Left colon (tissue), 2 donors: ENCODE data around the gene GALNT18. TPM values are rescaled to one million over a fixed set of nuclear protein-coding genes. Genes with fewer than 3 reads are reported as not detected.

Source experiments
- ATAC-seq: fragments of 200-7000 bp; cut with Tn5 transposase; one replicate; pipeline ENCODE4 v1.9.1; 2020; ENCODE audit warnings: mild to moderate bottlenecking, moderate library complexity
- DNase-seq, 2 donors: peaks; one replicate each; pipeline ENCODE4 v3.0.0-alpha.2; 2020
- intact Hi-C, 2 donors: fragments of 100-400 bp; cut with DNase I in 1 of 2; cut with micrococcal nuclease in 1 of 2; formaldehyde crosslinking; loops; one replicate each; pipeline versions ENCODE4 v1.11.2 to v1.14.0; 2022; cut with DNase I, micrococcal nuclease
- total RNA-seq, 2 donors: library from RNA; stranded (reverse); fragmentation: NEBNext Ultra II Directional; extraction: Animal tissue kit (Norgen Biotek cat#: 25700); gene quantifications; one replicate each; pipeline ENCODE4 v1.2.1, GENCODE V29; 2021
- donor health status: DM: no; HTN: no; CAD: no.
- donor health status: DM: yes; HTN: yes; CAD: no.

Gene GALNT18
- total RNA-seq, 2 donors from 2014 or later = 3.6 to 5.9 TPM

GRCh38 chr11:11390068-11390771 is 231.6 kb downstream of the GALNT18 start:
- DNase-seq (no peak), ATAC-seq (no peak)
- intact Hi-C loops = no loop called here

- peak; percentile 69 for ATAC-seq
- peak; percentile 82 to 87 for DNase-seq
These were observed 232.6 kb downstream of the GALNT18 start for GRCh38 chr11:11389238-11389637.

GRCh38 chr11:11387622-11388305 is 234.0 kb downstream of the GALNT18 start:
- intact Hi-C loops = no loop called here
- DNase-seq = no peak
- ATAC-seq = no peak

More at GRCh38 chr11:11389238-11389637, 232.6 kb downstream of the GALNT18 start:
- intact Hi-C loops = no loop called here

- DNase-seq (no peak), ATAC-seq (no peak)
- intact Hi-C loops = no loop called here
These were observed 234.6 kb downstream of the GALNT18 start for GRCh38 chr11:11387207-11387606.

- ATAC-seq (no peak), DNase-seq (no peak)
- intact Hi-C loops = no loop called here
These were observed 237.0 kb downstream of the GALNT18 start for GRCh38 chr11:11384829-11385228.

GRCh38 chr11:11383995-11384394 is 237.8 kb downstream of the GALNT18 start:
- intact Hi-C loops = no loop called here
- no peak for ATAC-seq
- no peak for DNase-seq

GRCh38 chr11:11382858-11383532 is 238.8 kb downstream of the GALNT18 start:
- DNase-seq (no peak), ATAC-seq (no peak)
- intact Hi-C loops = no loop called here

- DNase-seq = no peak
- ATAC-seq = no peak
- intact Hi-C loops = no loop called here
These were observed 240.2 kb downstream of the GALNT18 start for GRCh38 chr11:11381471-11382105.

- DNase-seq = no peak
- intact Hi-C loops = no loop called here
- peak; percentile 55 for ATAC-seq
These were observed 240.9 kb downstream of the GALNT18 start for GRCh38 chr11:11380883-11381282.

- DNase-seq = no peak
- ATAC-seq = no peak
- intact Hi-C loops = no loop called here
These were observed 241.5 kb downstream of the GALNT18 start for GRCh38 chr11:11380340-11380739.

GRCh38 chr11:11379661-11380060 is 242.1 kb downstream of the GALNT18 start:
- ATAC-seq (no peak), DNase-seq (no peak)
- intact Hi-C loops = no loop called here

- no peak for ATAC-seq
- intact Hi-C loops = no loop called here
- no peak for DNase-seq
These were observed 243.4 kb downstream of the GALNT18 start for GRCh38 chr11:11378184-11378940.

GRCh38 chr11:11374358-11375148 is 247.3 kb downstream of the GALNT18 start:
- intact Hi-C loops = no loop called here
- DNase-seq (no peak), ATAC-seq (no peak)

- intact Hi-C loops = no loop called here
- ATAC-seq = no peak
- DNase-seq = no peak
These were observed 247.9 kb downstream of the GALNT18 start for GRCh38 chr11:11373934-11374333.

- intact Hi-C loops = no loop called here
- DNase-seq = no peak
- ATAC-seq = no peak
These were observed 249.3 kb downstream of the GALNT18 start for GRCh38 chr11:11372461-11372860.

- ATAC-seq = no peak
- intact Hi-C loops = no loop called here
- DNase-seq = no peak
These were observed 250.9 kb downstream of the GALNT18 start for GRCh38 chr11:11370962-11371303.

- no peak for DNase-seq
- intact Hi-C loops = no loop called here
- no peak for ATAC-seq
These were observed 251.4 kb downstream of the GALNT18 start for GRCh38 chr11:11370255-11370961.

GRCh38 chr11:11366793-11367192 is 255.0 kb downstream of the GALNT18 start:
- no peak for ATAC-seq
- no peak for DNase-seq

More at GRCh38 chr11:11366793-11367192, 255.0 kb downstream of the GALNT18 start:
- intact Hi-C loops = no loop called here
